ENCODE measurements around the gene TREH.

- no peak for TF ChIP-seq CTCF (IDR thresholded peaks at IDR 0.05)
- TF ChIP-seq POLR2A (IDR thresholded peaks at IDR 0.05): no peak
These were observed 8.2 kb downstream of the TREH start for GRCh38 chr11:118671254-118671653.
